Measurements from ENCODE around the gene MYH14. TPM values are rescaled to one million over a fixed set of nuclear protein-coding genes. Genes with fewer than 3 reads are reported as not detected.

MYH14 gene
- total and polyA plus RNA-seq, 7 donors: 55.4 to 298 (median 164) TPM

- no peak for DNase-seq
- 87 to 88% (median 88%) methylated on average over 16 of the region's 16 CpGs for WGBS, 3 donors
- TF ChIP-seq, protein P1, sequence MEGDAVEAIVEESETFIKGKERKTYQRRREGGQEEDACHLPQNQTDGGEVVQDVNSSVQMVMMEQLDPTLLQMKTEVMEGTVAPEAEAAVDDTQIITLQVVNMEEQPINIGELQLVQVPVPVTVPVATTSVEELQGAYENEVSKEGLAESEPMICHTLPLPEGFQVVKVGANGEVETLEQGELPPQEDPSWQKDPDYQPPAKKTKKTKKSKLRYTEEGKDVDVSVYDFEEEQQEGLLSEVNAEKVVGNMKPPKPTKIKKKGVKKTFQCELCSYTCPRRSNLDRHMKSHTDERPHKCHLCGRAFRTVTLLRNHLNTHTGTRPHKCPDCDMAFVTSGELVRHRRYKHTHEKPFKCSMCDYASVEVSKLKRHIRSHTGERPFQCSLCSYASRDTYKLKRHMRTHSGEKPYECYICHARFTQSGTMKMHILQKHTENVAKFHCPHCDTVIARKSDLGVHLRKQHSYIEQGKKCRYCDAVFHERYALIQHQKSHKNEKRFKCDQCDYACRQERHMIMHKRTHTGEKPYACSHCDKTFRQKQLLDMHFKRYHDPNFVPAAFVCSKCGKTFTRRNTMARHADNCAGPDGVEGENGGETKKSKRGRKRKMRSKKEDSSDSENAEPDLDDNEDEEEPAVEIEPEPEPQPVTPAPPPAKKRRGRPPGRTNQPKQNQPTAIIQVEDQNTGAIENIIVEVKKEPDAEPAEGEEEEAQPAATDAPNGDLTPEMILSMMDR (IDR thresholded peaks at IDR 0.05): no peak
Measured at GRCh38 chr19:50261446-50261970, 58.1 kb downstream of the MYH14 start.

GRCh38 chr19:50263176-50263575, 59.8 kb downstream of the MYH14 start:
- no peak overlapping the region for H3K4me3 ChIP-seq
- peaks cover 0 to 79% of the 10 kb centered on the region in 2 donors for H3K36me3 ChIP-seq (ENCODE audit: insufficient read depth in 1 of 2, low read depth in 1 of 2)
- no peaks in the 10 kb centered on the region for H3K27me3 ChIP-seq (ENCODE audit: insufficient read depth in 3 of 3, low read length in 2 of 3)
- H3K9me3 ChIP-seq: no peaks in the 10 kb centered on the region
- DNase-seq (no peak), ATAC-seq (no peak)
- intact Hi-C loops (cut with DNase I): loop anchor here in 1 of 2 donors (5.0 kb wide), 1 partner anchor 44 kb away; no protein-coding TSS in a partner anchor
- no peaks in the 10 kb centered on the region for H3K4me1 ChIP-seq
- no peak overlapping the region for H3K27ac ChIP-seq
- TF ChIP-seq, protein P1 (IDR thresholded peaks at IDR 0.05): no peak
- 96 to 100% (median 96%) methylated on average over 8 of the region's 8 CpGs for WGBS, 3 donors

More at GRCh38 chr19:50261446-50261970, 58.1 kb downstream of the MYH14 start:
- no peak for ATAC-seq
- Histone ChIP-seq H3K36me3 (ENCODE audit: insufficient read depth in 1 of 2, low read depth in 1 of 2) (peaks cover 0 to 84% of the 10 kb centered on the region in 2 donors), H3K9me3 (no peaks in the 10 kb centered on the region), H3K4me1 (no peaks in the 10 kb centered on the region), H3K4me3 (no peak overlapping the region), H3K27ac (no peak overlapping the region), H3K27me3 (ENCODE audit: insufficient read depth in 3 of 3, low read length in 2 of 3) (no peaks in the 10 kb centered on the region)
- intact Hi-C loops (cut with DNase I): loop anchor here in 1 of 2 donors (5.0 kb wide), 1 partner anchor 46 kb away; no protein-coding TSS in a partner anchor

DNA sequence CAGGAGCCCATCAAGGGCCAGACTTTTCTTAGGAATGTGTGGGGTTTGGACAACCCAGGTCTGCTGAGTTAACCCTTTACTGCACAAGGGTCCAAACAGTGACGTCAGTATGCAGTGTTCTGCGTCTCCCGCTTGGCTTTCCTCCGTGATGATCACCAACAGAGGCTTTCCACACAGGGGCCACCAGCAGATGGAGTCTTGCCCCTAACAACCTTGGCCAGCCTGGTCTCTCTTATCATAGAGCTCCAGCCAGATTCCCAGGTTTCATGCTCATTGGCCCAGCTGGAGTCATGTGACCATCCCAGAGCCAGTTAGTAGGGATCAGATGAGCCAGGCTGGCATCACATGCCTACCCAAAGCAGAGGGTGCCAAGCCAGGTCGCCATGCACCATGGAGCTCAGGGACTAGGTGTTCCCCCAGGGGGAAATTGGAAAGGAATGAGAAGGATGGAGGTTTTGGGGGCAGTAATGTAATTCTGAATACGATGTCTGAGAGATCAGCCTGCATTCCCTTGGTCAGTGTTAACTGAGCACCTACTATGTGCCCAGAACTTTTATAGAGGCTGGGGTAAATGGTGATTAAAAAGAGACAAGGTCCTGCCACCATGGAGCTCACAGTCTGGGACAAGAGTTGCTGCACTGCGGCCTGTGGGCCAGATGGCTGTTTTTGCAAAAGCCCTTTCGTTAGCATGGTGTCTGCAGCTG, 61.2 kb downstream of the MYH14 start:
- Histone ChIP-seq H3K27me3 (ENCODE audit: insufficient read depth in 3 of 3, low read length in 2 of 3) (no peaks in the 10 kb centered on the region), H3K4me1 (no peaks in the 10 kb centered on the region), H3K36me3 (ENCODE audit: insufficient read depth in 1 of 2, low read depth in 1 of 2) (peaks cover 0 to 82% of the 10 kb centered on the region in 2 donors), H3K27ac (no peak overlapping the region), H3K9me3 (no peaks in the 10 kb centered on the region), H3K4me3 (no peak overlapping the region)
- WGBS, 3 donors: 75 to 85% (median 82%) methylated on average over 8 of the region's 8 CpGs
- TF ChIP-seq, protein P1 (IDR thresholded peaks at IDR 0.05): no peak
- DNase-seq (no peak), ATAC-seq (peak in 1 of 4 donors; percentile 36)
- intact Hi-C loops (cut with DNase I): loop anchor here in 1 of 2 donors (5.0 kb wide), 1 partner anchor 43 kb away; no protein-coding TSS in a partner anchor

GRCh38 chr19:50266041-50266440, 62.6 kb downstream of the MYH14 start:
- DNase-seq (no peak), ATAC-seq (no peak)
- intact Hi-C loops (cut with DNase I): no loop called here
- Histone ChIP-seq H3K36me3 (ENCODE audit: insufficient read depth in 1 of 2, low read depth in 1 of 2) (peaks cover 0 to 85% of the 10 kb centered on the region in 2 donors), H3K4me3 (no peak overlapping the region), H3K4me1 (no peaks in the 10 kb centered on the region), H3K27ac (no peak overlapping the region), H3K27me3 (ENCODE audit: insufficient read depth in 3 of 3, low read length in 2 of 3) (no peaks in the 10 kb centered on the region), H3K9me3 (no peaks in the 10 kb centered on the region)
- TF ChIP-seq, protein P1 (IDR thresholded peaks at IDR 0.05): no peak
- WGBS, 3 donors: 85 to 91% (median 90%) methylated on average over 8 of the region's 8 CpGs
